ENCODE results near the gene UNC5A. TPM values are rescaled to one million over a fixed set of nuclear protein-coding genes. Genes with fewer than 3 reads are reported as not detected.

Gene UNC5A
- total RNA-seq, 2 experiments from 2014 or later, result not detected

DNA sequence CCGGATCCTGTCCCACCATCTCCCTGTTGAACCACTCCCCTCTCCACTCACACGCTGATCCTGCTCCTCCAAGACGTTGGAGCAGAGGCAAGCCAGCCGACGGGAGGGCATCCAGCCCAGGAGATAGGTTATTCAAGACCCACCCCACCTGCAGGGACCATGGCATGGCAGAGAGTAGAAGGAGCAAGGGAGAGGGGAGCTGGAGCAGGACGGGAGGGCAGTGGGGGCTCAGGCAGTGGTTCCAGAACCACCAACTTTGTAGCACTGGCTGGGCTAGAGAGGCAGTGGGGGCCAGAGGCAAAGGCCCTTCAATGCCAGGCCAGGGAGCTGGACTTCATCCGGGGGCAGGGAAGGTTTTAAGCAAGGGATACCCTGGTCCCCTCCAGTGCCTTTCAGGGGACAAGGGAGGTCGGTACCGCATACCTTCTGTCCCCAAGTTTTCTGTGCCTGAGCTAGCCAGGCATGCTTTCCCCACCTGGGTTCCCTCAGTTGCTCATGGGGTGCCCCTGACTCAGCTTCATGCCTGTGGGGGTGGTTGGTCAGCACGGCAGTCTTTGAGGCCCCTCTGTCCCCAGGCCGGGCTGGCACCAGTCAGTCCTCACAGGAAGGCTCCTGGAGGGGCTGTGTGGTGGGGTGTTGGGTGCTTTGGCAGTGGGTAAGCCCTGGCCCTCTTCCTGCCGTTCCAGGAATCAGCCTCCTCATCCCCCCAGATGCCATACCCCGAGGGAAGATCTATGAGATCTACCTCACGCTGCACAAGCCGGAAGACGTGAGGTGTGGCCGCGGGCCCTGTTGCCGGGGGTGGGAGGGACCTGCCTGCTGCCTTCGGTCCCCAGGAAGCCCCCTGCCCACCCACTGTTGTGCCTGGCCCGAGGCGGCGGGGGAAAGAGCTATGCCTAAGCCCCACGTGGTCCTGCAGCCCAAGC is 66.4 kb downstream of the UNC5A start:
- peaks cover 4% of the 10 kb centered on the region for H3K9me3 Mint-ChIP-seq
- H3K4me3 Mint-ChIP-seq, result no peak overlapping the region
- peaks cover 16% of the 10 kb centered on the region for H3K27me3 Mint-ChIP-seq
- H3K4me1 Mint-ChIP-seq, result no peaks in the 10 kb centered on the region
- CTCF ChIA-PET, result no interaction called here
- no peak for DNase-seq
- H3K36me3 Mint-ChIP-seq (ENCODE audit: low read depth), result no peaks in the 10 kb centered on the region
- POLR2A ChIA-PET, result no interaction called here
- H3K27ac Mint-ChIP-seq, result no peak overlapping the region

DNA sequence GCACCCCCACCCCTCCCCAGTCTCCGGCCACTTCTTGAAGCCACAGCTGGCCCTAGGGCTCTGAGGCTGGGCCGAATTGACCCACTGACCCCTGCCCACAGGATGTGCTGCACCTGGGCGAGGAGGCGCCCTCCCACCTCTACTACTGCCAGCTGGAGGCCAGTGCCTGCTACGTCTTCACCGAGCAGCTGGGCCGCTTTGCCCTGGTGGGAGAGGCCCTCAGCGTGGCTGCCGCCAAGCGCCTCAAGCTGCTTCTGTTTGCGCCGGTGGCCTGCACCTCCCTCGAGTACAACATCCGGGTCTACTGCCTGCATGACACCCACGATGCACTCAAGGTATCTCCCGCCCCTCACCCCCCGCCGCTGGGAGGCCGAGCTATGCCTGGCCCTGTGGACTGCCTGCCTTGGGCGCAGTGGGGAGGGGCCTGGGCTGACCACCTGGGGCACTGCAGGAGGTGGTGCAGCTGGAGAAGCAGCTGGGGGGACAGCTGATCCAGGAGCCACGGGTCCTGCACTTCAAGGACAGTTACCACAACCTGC is 67.5 kb downstream of the UNC5A start:
- peaks cover 16% of the 10 kb centered on the region for H3K27me3 Mint-ChIP-seq
- H3K27ac Mint-ChIP-seq, result no peak overlapping the region
- no peaks in the 10 kb centered on the region for H3K4me1 Mint-ChIP-seq
- H3K4me3 Mint-ChIP-seq, result no peak overlapping the region
- CTCF ChIA-PET, result no interaction called here
- no peaks in the 10 kb centered on the region for H3K36me3 Mint-ChIP-seq (ENCODE audit: low read depth)
- POLR2A ChIA-PET, result no interaction called here
- peaks cover 4% of the 10 kb centered on the region for H3K9me3 Mint-ChIP-seq
- no peak for DNase-seq

DNA sequence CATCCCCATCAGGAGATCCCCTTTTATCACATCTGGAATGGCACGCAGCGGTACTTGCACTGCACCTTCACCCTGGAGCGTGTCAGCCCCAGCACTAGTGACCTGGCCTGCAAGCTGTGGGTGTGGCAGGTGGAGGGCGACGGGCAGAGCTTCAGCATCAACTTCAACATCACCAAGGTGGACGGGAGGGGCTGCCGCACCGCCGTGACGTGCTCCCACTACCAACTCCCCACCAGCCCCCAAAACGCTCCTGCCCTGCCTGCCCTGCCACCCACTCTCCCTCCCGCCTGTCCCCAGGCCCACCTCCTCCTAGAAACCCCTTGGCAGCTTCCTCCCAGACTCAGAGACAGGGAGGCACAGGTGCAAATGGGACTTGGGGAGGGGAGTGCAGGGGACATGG is 68.1 kb downstream of the UNC5A start:
- peaks cover 16% of the 10 kb centered on the region for H3K27me3 Mint-ChIP-seq
- no peaks in the 10 kb centered on the region for H3K36me3 Mint-ChIP-seq (ENCODE audit: low read depth)
- no peaks in the 10 kb centered on the region for H3K4me1 Mint-ChIP-seq
- no peaks in the 10 kb centered on the region for H3K9me3 Mint-ChIP-seq
- ChIA-PET CTCF (no interaction called here), POLR2A (no interaction called here)
- no peak overlapping the region for H3K4me3 Mint-ChIP-seq
- no peak overlapping the region for H3K27ac Mint-ChIP-seq
- no peak for DNase-seq

DNA sequence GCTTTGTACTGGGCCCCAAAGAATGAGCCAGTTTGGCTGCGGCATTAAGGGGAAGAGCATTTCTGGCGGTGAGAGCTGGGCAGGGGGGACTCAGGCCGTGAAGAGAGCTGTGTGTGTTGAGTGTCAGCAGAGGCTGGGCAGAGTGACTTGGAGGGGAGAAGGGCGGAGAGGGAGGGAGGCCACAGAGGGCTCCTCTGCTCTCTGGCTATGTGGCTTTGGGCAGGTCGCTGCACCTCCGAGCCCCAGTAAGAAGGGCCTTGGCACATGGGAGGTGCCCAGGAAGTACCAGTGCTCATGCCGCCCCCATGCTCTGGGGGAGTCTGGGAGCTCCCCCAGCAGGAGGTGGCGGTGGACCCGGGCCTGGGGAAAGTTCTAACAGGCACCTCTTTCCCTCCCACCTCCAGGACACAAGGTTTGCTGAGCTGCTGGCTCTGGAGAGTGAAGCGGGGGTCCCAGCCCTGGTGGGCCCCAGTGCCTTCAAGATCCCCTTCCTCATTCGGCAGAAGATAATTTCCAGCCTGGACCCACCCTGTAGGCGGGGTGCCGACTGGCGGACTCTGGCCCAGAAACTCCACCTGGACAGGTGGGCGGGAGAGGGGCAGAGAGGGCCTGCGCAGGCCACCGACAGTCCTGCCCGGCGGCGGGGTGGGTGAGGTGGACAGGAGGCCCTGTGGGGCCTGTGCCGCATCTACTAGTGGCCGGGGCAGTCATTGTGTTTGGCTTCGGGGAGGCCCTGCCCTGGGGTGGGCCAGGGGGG is 68.7 kb downstream of the UNC5A start:
- Mint-ChIP-seq H3K27ac (no peak overlapping the region), H3K36me3 (ENCODE audit: low read depth) (no peaks in the 10 kb centered on the region), H3K27me3 (peaks cover 16% of the 10 kb centered on the region), H3K4me3 (no peak overlapping the region), H3K9me3 (no peaks in the 10 kb centered on the region), H3K4me1 (no peaks in the 10 kb centered on the region)
- DNase-seq, result no peak
- CTCF ChIA-PET, result no interaction called here
- POLR2A ChIA-PET, result no interaction called here

DNA sequence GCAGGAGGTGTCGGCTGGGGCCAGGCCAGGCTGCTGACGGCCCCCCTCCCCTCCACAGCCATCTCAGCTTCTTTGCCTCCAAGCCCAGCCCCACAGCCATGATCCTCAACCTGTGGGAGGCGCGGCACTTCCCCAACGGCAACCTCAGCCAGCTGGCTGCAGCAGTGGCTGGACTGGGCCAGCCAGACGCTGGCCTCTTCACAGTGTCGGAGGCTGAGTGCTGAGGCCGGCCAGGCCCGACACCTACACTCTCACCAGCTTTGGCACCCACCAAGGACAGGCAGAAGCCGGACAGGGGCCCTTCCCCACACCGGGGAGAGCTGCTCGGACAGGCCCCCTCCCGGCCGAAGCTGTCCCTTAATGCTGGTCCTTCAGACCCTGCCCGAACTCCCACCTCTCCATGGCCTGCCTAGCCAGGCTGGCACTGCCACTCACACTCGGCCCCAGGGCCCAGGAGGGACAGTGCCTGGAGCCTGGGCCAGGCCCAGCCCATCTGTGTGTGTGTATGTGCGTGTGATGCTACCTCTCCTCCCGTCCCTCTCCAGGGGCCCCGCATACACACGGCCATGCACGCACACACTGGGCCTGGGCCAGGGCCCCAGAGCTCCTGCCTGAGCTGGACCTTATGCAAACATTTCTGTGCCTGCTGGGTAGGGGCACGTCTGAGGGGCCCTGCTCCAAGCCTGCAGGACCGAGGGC is 69.5 kb downstream of the UNC5A start:
- DNase-seq, result no peak
- POLR2A ChIA-PET, result no interaction called here
- Mint-ChIP-seq H3K27ac (no peak overlapping the region), H3K9me3 (no peaks in the 10 kb centered on the region), H3K4me1 (peaks cover 4% of the 10 kb centered on the region), H3K27me3 (peaks cover 16% of the 10 kb centered on the region), H3K36me3 (ENCODE audit: low read depth) (no peaks in the 10 kb centered on the region), H3K4me3 (no peak overlapping the region)
- CTCF ChIA-PET, result no interaction called here

DNA sequence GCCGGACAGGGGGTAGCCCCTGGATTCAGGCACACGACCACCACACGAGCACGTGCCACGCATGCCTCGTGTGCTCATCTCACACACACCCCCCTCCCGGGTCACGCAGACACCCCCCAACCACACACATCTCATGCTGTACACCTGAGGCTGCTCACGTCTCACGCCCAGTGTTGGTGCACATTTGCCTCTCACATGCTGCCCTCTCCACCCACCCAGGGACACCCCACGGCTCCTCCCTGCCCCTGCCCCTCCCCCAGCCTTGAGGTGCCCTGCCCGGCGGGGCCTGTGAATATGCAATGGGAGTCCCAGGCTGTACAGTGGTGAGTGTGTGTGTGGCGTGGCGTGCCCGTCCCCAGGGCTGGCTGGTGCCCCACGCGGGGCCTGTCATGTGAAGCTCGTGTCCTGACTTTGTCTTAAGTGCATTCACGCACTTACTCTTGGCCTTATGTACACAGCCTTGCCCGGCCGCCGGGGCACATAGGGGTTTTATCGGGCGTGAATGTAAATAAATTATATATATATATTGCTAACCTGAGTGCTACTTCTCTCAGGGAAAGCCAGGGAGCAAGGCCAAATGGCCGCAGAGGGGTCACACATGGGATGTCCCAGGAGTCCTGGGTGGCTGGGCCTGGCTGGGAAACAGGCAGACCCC is 70.1 kb downstream of the UNC5A start:
- ChIA-PET CTCF (no interaction called here), POLR2A (no interaction called here)
- Mint-ChIP-seq H3K4me3 (no peak overlapping the region), H3K4me1 (peaks cover 8% of the 10 kb centered on the region), H3K27ac (no peak overlapping the region), H3K27me3 (peaks cover 9% of the 10 kb centered on the region), H3K36me3 (ENCODE audit: low read depth) (no peaks in the 10 kb centered on the region), H3K9me3 (no peaks in the 10 kb centered on the region)
- no peak for DNase-seq

DNA sequence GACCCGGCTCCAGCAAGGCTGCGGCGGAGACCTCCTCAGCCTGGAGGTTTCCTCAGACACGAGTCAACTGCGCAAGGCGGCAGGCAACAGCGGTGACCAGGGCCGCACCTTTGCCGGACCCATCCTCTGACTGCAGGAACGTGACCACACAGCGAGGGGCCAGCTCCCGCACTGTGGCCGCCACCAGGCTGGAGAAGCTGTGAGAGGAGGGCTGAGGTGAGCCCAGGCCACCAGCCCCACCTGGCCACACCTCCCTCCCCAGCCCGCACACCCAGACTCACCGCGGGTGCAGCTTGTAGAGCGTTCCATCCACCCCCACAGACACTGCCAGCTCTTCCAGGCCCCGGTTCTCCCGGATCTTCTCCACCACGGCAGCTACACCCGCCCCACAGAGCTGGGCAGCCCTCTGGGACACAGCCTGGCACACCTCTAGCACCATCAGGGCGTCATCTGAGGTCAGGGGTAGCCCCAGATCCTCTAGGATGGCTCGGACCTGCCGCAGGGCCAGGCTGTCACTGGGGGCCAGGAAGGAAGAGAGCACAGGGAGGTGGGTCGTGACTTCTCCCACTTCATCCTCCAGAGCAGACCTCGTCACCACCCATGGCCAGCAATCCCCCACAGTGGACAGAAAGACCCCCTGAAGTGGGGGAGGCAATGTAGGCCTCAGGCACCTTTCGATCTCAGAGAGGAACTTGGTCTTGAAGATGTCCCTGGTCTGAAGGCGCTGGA is 70.8 kb downstream of the UNC5A start:
- ChIA-PET POLR2A (no interaction called here), CTCF (no interaction called here)
- Mint-ChIP-seq H3K36me3 (ENCODE audit: low read depth) (no peaks in the 10 kb centered on the region), H3K27me3 (peaks cover 2% of the 10 kb centered on the region), H3K27ac (no peak overlapping the region), H3K4me1 (peaks cover 8% of the 10 kb centered on the region), H3K9me3 (no peaks in the 10 kb centered on the region), H3K4me3 (no peak overlapping the region)
- no peak for DNase-seq

DNA sequence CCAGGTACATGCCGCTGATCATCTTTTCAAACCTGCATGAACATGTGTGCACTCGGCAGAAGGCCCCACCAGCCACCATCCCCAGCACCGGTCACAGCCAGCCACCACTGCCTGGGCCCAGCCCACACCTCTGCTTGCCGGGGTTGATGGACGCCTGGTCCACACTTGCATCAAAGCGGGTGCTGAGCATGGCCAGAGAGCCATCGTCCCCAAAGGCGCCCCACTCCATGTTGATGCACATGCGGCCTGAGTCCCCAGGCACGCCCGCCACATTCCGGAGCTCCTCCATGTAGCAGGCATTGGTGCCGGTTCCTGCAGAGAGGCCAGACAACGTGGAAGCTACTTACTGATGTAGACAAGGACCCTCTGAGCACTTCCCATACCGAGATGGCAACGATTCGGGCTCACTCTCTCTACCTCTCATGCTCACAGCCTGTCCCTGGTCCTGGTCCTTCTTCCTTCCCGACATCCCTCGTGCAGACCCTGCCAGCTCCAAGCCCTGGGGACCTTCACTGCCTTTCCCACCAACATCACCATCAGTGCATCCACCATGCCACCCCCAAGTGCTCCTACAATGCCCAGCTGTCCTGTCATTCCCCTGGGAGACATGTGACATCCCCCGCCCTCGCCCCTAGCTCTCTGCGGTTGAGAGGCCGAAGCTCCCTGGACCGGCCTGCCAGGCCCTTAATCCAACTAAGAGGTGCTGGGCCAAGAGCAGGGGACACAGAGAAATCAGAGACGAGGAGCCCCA is 71.6 kb downstream of the UNC5A start:
- H3K4me3 Mint-ChIP-seq, result no peak overlapping the region
- no peaks in the 10 kb centered on the region for H3K9me3 Mint-ChIP-seq
- no peaks in the 10 kb centered on the region for H3K36me3 Mint-ChIP-seq (ENCODE audit: low read depth)
- H3K27ac Mint-ChIP-seq, result no peak overlapping the region
- DNase-seq, result no peak
- H3K4me1 Mint-ChIP-seq, result peaks cover 8% of the 10 kb centered on the region
- no peaks in the 10 kb centered on the region for H3K27me3 Mint-ChIP-seq
- POLR2A ChIA-PET, result no interaction called here
- CTCF ChIA-PET, result interaction anchor here (1.6 kb wide), 1 partner anchor 221 kb away, joined by 5 read pairs; no protein-coding TSS in a partner anchor

DNA sequence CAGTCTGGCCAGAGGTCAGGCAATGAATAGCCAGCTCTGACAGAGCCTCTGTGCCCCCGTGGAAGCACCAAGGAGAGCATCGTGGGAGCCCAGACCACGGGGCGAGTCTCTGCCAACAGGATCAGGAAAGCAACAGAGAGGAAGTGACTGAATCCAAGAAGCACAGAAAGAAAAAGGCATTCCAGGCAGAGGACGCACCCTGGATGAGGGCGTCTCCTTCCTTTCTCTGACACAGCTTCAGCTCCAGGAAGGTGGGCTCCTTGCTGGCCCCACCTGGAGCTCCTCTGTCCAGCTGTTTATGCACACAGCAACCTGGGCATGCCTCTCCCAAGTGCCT is 72.2 kb downstream of the UNC5A start:
- CTCF ChIA-PET, result interaction anchor here (1.6 kb wide), 1 partner anchor 222 kb away, joined by 5 read pairs; no protein-coding TSS in a partner anchor

DNA sequence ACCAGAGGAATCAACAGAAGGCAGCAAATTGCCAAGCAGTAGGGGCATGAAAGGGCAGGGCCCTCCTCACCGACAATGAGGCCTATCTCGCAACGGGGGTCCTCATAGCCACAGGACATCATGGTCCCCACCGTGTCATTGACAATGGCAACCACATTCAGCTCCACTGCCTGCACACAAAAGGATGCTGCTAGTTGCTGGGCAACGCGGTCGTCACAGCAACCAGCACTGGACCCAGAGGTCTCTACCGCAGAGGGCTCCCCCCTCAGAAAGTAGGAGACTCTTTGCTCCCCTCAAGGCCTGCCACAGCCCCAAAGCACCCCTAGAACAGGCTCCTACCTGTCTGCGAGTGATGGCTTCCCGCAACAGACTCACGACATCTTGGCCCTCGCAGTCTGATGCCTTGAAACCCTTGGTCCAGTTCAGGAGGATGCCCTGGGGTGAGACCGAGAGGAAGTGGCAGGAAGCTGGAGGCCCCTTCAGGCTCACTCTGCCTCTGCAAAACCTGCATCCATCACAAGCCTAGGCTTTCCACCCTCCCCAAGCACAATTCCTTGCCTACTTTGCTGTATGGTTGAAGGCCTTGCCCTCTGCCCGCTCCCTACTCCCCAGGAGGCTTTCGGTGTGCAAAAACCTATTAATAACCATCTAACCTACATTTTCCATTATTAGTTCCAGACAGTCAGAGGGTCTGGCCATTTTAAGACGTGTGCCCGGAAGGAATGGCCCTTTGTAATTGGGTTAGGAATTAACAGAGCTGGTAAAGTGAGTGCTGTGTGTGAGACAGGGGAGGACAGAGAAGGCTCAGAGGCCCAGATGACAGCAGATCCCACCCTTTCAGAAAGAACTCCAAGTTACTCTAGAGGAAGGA is 73.6 kb downstream of the UNC5A start:
- H3K4me1 Mint-ChIP-seq, result peaks cover 8% of the 10 kb centered on the region
- H3K27ac Mint-ChIP-seq, result no peak overlapping the region
- no peaks in the 10 kb centered on the region for H3K36me3 Mint-ChIP-seq (ENCODE audit: low read depth)
- H3K27me3 Mint-ChIP-seq, result no peaks in the 10 kb centered on the region
- H3K4me3 Mint-ChIP-seq, result no peak overlapping the region
- no peak for DNase-seq
- ChIA-PET POLR2A (no interaction called here), CTCF (interaction anchor here (1.6 kb wide), 1 partner anchor 223 kb away, joined by 5 read pairs; no protein-coding TSS in a partner anchor)
- H3K9me3 Mint-ChIP-seq, result no peaks in the 10 kb centered on the region

More for the DNA sequence above, 72.2 kb downstream of the UNC5A start:
- POLR2A ChIA-PET, result no interaction called here
- H3K9me3 Mint-ChIP-seq, result no peaks in the 10 kb centered on the region
- H3K4me1 Mint-ChIP-seq, result peaks cover 8% of the 10 kb centered on the region
- H3K36me3 Mint-ChIP-seq (ENCODE audit: low read depth), result no peaks in the 10 kb centered on the region
- H3K27me3 Mint-ChIP-seq, result no peaks in the 10 kb centered on the region
- DNase-seq, result no peak
- H3K4me3 Mint-ChIP-seq, result no peak overlapping the region
- H3K27ac Mint-ChIP-seq, result no peak overlapping the region

DNA sequence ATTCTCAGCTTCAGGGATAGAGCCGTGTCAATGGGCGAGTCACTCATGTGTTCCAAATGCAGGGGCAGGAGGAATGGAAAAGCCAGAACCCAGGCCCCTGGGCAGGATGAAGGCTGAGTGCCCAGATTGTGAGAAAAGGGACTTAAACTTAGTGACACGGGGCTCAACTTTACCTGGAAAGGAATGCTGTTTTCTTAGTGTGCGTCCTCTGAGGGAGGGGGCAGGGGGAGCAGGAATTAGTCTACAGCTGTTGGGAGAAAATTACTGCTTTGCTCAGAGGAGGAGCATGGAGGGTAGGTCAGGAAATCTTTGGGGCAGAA is 74.2 kb downstream of the UNC5A start:
- ChIA-PET CTCF (no interaction called here), POLR2A (no interaction called here)
- DNase-seq, result no peak
- H3K9me3 Mint-ChIP-seq, result no peaks in the 10 kb centered on the region
- no peak overlapping the region for H3K4me3 Mint-ChIP-seq
- no peak overlapping the region for H3K27ac Mint-ChIP-seq
- peaks cover 8% of the 10 kb centered on the region for H3K4me1 Mint-ChIP-seq
- no peaks in the 10 kb centered on the region for H3K36me3 Mint-ChIP-seq (ENCODE audit: low read depth)
- no peaks in the 10 kb centered on the region for H3K27me3 Mint-ChIP-seq

Measured in activated CD4-positive, alpha-beta memory T cell treated with anti-CD3 and anti-CD28 coated beads, Interleukin-2, amount 10 ng/mL, durations not matched to agents 7 days and 5 days (primary cell).